ENCODE data around the gene ANO2. TPM values are rescaled to one million over a fixed set of nuclear protein-coding genes. Genes with fewer than 3 reads are reported as not detected.

The ANO2 gene
- total RNA-seq, 1 donor from 2014 or later = 16.0 TPM

GRCh38 chr12:5627053-5627630 is 317.9 kb downstream of the ANO2 start:
- DNase-seq (ENCODE audit: low read depth in 2 of 2) = no peak

- DNase-seq (ENCODE audit: low read depth in 2 of 2) = no peak
These were observed 318.9 kb downstream of the ANO2 start for GRCh38 chr12:5626151-5626550.

GRCh38 chr12:5624486-5625272 is 320.4 kb downstream of the ANO2 start:
- peak; percentile 7 to 27 for DNase-seq (ENCODE audit: low read depth in 2 of 2)

GRCh38 chr12:5623411-5623810 is 321.6 kb downstream of the ANO2 start:
- DNase-seq (ENCODE audit: low read depth in 2 of 2) = no peak

- DNase-seq (ENCODE audit: low read depth in 2 of 2) = no peak
These were observed 322.8 kb downstream of the ANO2 start for GRCh38 chr12:5622280-5622679.

- DNase-seq (ENCODE audit: low read depth in 2 of 2) = no peak
These were observed 323.7 kb downstream of the ANO2 start for GRCh38 chr12:5621329-5621728.

- no peak for DNase-seq (ENCODE audit: low read depth in 2 of 2)
These were observed 324.2 kb downstream of the ANO2 start for GRCh38 chr12:5620896-5621295.

GRCh38 chr12:5619628-5620027 is 325.4 kb downstream of the ANO2 start:
- DNase-seq (ENCODE audit: low read depth in 2 of 2) = no peak

GRCh38 chr12:5616854-5617253 is 328.2 kb downstream of the ANO2 start:
- DNase-seq (ENCODE audit: low read depth in 2 of 2) = no peak

- DNase-seq (ENCODE audit: low read depth in 2 of 2) = no peak
These were observed 329.3 kb downstream of the ANO2 start for GRCh38 chr12:5615760-5616159.

- DNase-seq (ENCODE audit: low read depth in 2 of 2) = peak in 1 of 2 donors; percentile 6
These were observed 330.8 kb downstream of the ANO2 start for GRCh38 chr12:5614256-5614655.

GRCh38 chr12:5612556-5613410 is 332.3 kb downstream of the ANO2 start:
- DNase-seq (ENCODE audit: low read depth in 2 of 2) = no peak

GRCh38 chr12:5611162-5611561 is 333.9 kb downstream of the ANO2 start:
- no peak for DNase-seq (ENCODE audit: low read depth in 2 of 2)

- no peak for DNase-seq (ENCODE audit: low read depth in 2 of 2)
These were observed 345.7 kb downstream of the ANO2 start for GRCh38 chr12:5599378-5599777.

- no peak for DNase-seq (ENCODE audit: low read depth in 2 of 2)
These were observed 351.1 kb downstream of the ANO2 start for GRCh38 chr12:5593998-5594397.

- no peak for DNase-seq (ENCODE audit: low read depth in 2 of 2)
These were observed 352.0 kb downstream of the ANO2 start for GRCh38 chr12:5593086-5593485.

GRCh38 chr12:5592310-5592709 is 352.7 kb downstream of the ANO2 start:
- no peak for DNase-seq (ENCODE audit: low read depth in 2 of 2)

GRCh38 chr12:5590316-5590715 is 354.7 kb downstream of the ANO2 start:
- no peak for DNase-seq (ENCODE audit: low read depth in 2 of 2)

GRCh38 chr12:5589054-5589453 is 356.0 kb downstream of the ANO2 start:
- no peak for DNase-seq (ENCODE audit: low read depth in 2 of 2)

GRCh38 chr12:5588591-5588990 is 356.5 kb downstream of the ANO2 start:
- no peak for DNase-seq (ENCODE audit: low read depth in 2 of 2)

- no peak for DNase-seq (ENCODE audit: low read depth in 2 of 2)
These were observed 356.9 kb downstream of the ANO2 start for GRCh38 chr12:5588176-5588575.

GRCh38 chr12:5587711-5588121 is 357.3 kb downstream of the ANO2 start:
- DNase-seq (ENCODE audit: low read depth in 2 of 2) = no peak
